ENCODE results near the gene TEX2.

- TF ChIP-seq, protein P1, sequence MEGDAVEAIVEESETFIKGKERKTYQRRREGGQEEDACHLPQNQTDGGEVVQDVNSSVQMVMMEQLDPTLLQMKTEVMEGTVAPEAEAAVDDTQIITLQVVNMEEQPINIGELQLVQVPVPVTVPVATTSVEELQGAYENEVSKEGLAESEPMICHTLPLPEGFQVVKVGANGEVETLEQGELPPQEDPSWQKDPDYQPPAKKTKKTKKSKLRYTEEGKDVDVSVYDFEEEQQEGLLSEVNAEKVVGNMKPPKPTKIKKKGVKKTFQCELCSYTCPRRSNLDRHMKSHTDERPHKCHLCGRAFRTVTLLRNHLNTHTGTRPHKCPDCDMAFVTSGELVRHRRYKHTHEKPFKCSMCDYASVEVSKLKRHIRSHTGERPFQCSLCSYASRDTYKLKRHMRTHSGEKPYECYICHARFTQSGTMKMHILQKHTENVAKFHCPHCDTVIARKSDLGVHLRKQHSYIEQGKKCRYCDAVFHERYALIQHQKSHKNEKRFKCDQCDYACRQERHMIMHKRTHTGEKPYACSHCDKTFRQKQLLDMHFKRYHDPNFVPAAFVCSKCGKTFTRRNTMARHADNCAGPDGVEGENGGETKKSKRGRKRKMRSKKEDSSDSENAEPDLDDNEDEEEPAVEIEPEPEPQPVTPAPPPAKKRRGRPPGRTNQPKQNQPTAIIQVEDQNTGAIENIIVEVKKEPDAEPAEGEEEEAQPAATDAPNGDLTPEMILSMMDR (IDR thresholded peaks at IDR 0.05; ENCODE audit: poor library complexity) = no peak
- TF ChIP-seq EZH2phosphoT487 (IDR thresholded peaks at IDR 0.05; ENCODE audit: low read depth, severe bottlenecking, unreplicated experiment) (no peak), EZH2 (IDR thresholded peaks at IDR 0.05; ENCODE audit: borderline replicate concordance) (no peak)
Measured at GRCh38 chr17:64154313-64154695, 108.8 kb downstream of the TEX2 start.
